T-cell (primary cell): ENCODE results near the gene LPIN1. TPM values are rescaled to one million over a fixed set of nuclear protein-coding genes. Genes with fewer than 3 reads are reported as not detected.
"Not testable (repeated sequence)": the region's sequence is repeated elsewhere in the genome, so short reads cannot be mapped to it uniquely, and the experiment has no call there.

ENCODE experiments used
- ATAC-seq, 4 experiments: fragments of 200-7000 bp in 3 of 4; fragments of 150-1000 bp in 1 of 4; cut with Tn5 transposase; replicated peaks in 1 of 4; 1 replicate in 3 of 4; 2 replicates in 1 of 4; pipeline ENCODE4 v1.10.0; 2021; ENCODE audit warnings: moderate library complexity in 3 of 4, mild to moderate bottlenecking in 2 of 4, moderate number of reproducible peaks in 1 of 4
- CTCF ChIA-PET, 2 donors: fragments of 300-600 bp; sonication (Branson Sonifier 250); formaldehyde crosslinking; loops; one replicate each; lab custom pipeline; 2022; ENCODE audit warnings: antibody characterized with exemption in 2 of 2; lab: Charles Lee
- POLR2A ChIA-PET, 2 donors: fragments of 300-600 bp; sonication (Branson Sonifier 250); formaldehyde crosslinking; loops; one replicate each; lab custom pipeline; 2022; ENCODE audit warnings: antibody characterized with exemption in 2 of 2; lab: Charles Lee
- DNase-seq, 35 experiments: peaks; one replicate each; pipeline versions ENCODE4 v3.0.0 to v3.0.0-alpha.2; 2013 to 2023
- H3K27ac ChIP-seq: one replicate; pipeline ENCODE4 v1.5.1; 2013; ENCODE audit warnings: low read length
- H3K27me3 ChIP-seq, 2 experiments: replicated peaks in 1 of 2; 1 replicate in 1 of 2; 2 replicates in 1 of 2; pipeline versions ENCODE4 v1.6.1 to v1.7.0; 2013; ENCODE audit warnings: low read length in 1 of 2, mixed read lengths in 1 of 2; ENCODE audit not compliant: control insufficient read depth in 2 of 2, insufficient read depth in 2 of 2; ENCODE audit errors: extremely low read depth in 1 of 2
- H3K36me3 ChIP-seq, 2 donors: 1 replicate in 1 of 2; 2 replicates in 1 of 2; pipeline versions ENCODE4 v1.6.1 to v1.7.0; 2013; ENCODE audit warnings: low read length in 1 of 2; ENCODE audit not compliant: control insufficient read depth in 2 of 2, insufficient read depth in 1 of 2; ENCODE audit errors: extremely low read depth in 1 of 2
- H3K4me1 ChIP-seq, 2 experiments: 1 replicate in 1 of 2; 2 replicates in 1 of 2; pipeline versions ENCODE4 v1.6.1 to v1.7.0; 2013; ENCODE audit warnings: low read length in 2 of 2, mixed read lengths in 1 of 2; ENCODE audit not compliant: insufficient read depth in 2 of 2, control insufficient read depth in 1 of 2; ENCODE audit errors: extremely low read depth in 1 of 2
- H3K4me3 ChIP-seq, 2 donors: 1 replicate in 1 of 2; 2 replicates in 1 of 2; pipeline versions ENCODE4 v1.5.1 to v1.7.0; 2013; ENCODE audit warnings: mild to moderate bottlenecking in 2 of 2, low read length in 1 of 2, moderate library complexity in 1 of 2; ENCODE audit not compliant: control insufficient read depth in 1 of 2; ENCODE audit errors: extremely low read depth in 1 of 2
- H3K9me3 ChIP-seq: 2 replicates; pipeline ENCODE4 v1.7.0; 2013
- H3K27ac Mint-ChIP-seq, 2 donors: one replicate each; pipeline ENCODE4 v1.8.0; 2020 to 2021; ENCODE audit warnings: mild to moderate bottlenecking in 2 of 2, mixed read lengths in 2 of 2
- H3K27me3 Mint-ChIP-seq, 2 donors: one replicate each; pipeline ENCODE4 v1.8.0; 2021 to 2022; ENCODE audit warnings: mixed read lengths in 2 of 2
- H3K36me3 Mint-ChIP-seq: one replicate; pipeline ENCODE4 v1.8.0; 2021; ENCODE audit warnings: mixed read lengths
- H3K4me1 Mint-ChIP-seq, 3 donors: one replicate each; pipeline ENCODE4 v1.8.0; 2020 to 2022; ENCODE audit warnings: mixed read lengths in 3 of 3, mild to moderate bottlenecking in 1 of 3
- H3K4me3 Mint-ChIP-seq, 3 donors: one replicate each; pipeline ENCODE4 v1.8.0; 2020 to 2022; ENCODE audit warnings: mild to moderate bottlenecking in 3 of 3, mixed read lengths in 3 of 3, moderate library complexity in 3 of 3
- H3K9me3 Mint-ChIP-seq, 3 donors: one replicate each; pipeline ENCODE4 v1.8.0; 2020 to 2022; ENCODE audit warnings: mixed read lengths in 3 of 3
- WGBS: methylation state at CpG from one replicate; pipeline ENCODE4 v1.1.5; 2013; ENCODE audit warnings: missing lambda C conversion rate; ENCODE audit not compliant: insufficient coverage; 5-methylcytosine and 5-hydroxymethylcytosine counted together
- total RNA-seq, 35 experiments: library from RNA in 6 of 35; stranded (reverse) in 6 of 35; fragments of 120-200 nt in 1 of 35; gene quantifications; one replicate each; pipeline versions ENCODE4 v1.2.1 to v1.2.4 and lab custom pipeline; 2013 to 2026

The LPIN1 gene
- total RNA-seq, 5 donors from 2014 or later (not counting 1 experiment from before 2014, with no cell fraction given): 67.1 to 102 (median 88.0) TPM

DNA sequence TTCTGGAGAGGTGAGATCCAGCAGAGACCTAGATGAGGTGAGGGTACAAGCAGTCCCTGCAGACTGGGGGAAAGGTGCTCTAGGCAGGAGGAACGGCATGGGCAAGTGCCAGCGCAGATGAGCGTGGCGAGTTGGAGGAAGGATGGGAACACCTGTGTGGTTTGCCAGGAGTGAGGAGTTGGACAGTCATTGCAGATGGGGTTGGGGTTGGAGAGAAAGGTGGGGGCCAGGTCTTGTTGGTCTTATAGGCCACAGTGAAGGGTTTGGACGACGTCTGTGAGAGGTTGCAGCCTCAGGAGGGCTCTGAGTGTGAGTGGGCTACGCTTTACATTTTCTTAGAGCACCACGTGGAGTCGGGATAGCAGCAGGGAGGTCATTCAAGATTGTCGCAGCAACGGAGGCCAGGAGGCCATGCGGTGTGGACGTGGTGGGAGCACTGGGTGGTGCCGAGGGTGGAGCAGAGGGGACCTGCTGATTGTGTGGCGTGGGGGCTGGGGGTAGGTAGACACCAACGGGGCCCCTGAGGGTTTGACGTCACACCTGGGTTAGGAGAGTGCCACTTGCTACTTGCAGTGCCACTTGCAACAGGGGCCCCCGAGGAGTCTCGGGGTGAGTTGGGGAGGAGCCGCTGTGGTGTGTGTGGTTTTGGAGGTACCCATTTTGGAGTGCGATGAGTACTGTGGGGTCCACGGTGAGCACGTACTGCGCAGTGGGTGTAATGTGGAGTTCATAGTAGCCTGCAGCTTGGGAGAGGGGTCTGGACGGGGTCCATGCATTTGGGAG, 66.2 kb downstream of the LPIN1 start:
- no peak for DNase-seq
- Histone ChIP-seq H3K27ac (no peak overlapping the region), H3K36me3 (peaks cover 16 to 71% of the 10 kb centered on the region in 2 donors), H3K9me3 (no peaks in the 10 kb centered on the region), H3K4me3 (no peak overlapping the region), H3K27me3 (no peaks in the 10 kb centered on the region), H3K4me1 (no peaks in the 10 kb centered on the region)
- H3K4me3 Mint-ChIP-seq: no peak overlapping the region
- H3K9me3 Mint-ChIP-seq: no peaks in the 10 kb centered on the region
- H3K36me3 Mint-ChIP-seq: peaks cover 77% of the 10 kb centered on the region
- H3K27ac Mint-ChIP-seq: no peak overlapping the region
- no peaks in the 10 kb centered on the region for H3K27me3 Mint-ChIP-seq
- ChIA-PET CTCF (no interaction called here), POLR2A (interaction anchor here in 1 of 2 donors (0.7 kb wide), 1 partner anchor 30 kb away, joined by 5 read pairs; no protein-coding TSS in a partner anchor)
- WGBS: 96% methylated on average over 24 of the region's 25 CpGs
- peaks cover 0 to 2% (median 0%) of the 10 kb centered on the region in 3 donors for H3K4me1 Mint-ChIP-seq
- no peak for ATAC-seq

DNA sequence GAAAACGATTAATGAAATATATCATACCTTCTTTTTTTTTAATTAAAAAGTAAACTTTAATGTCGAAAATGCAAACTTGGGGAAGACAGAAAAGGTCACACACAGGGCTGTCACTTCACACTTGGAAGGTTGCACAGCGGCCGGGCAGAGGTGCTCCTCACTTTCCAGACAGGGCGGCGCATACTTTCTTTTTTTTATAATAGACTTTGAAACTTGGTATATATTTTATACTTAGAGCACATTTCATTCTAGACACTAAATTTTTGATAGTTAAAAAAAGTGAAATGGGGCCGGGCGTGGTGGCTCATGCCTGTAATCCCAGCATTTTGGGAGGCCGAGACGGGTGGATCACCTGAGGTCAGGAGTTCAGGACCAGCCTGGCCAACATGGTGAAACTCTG, 66.9 kb downstream of the LPIN1 start:
- not testable (repeated sequence) for H3K4me1 ChIP-seq

DNA sequence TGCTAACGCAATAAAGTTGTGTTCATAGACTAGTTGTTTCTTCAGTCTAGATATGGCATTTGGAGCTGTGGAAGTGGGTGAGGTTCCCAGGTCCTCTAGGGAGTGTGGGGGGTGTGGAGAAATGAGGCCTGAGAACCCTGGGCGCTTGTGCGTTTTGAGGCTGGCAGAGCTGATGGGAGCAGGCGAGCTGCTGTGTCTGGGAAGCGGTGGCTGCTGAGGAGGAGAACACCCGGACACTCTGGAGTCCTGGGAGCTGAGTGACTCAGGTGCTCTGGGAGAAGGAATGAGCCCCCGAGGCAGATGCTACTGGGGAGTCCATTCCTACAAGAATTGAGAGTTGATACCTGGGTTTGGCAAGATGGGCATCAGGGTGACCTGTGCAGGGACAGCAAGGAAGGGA, 67.5 kb downstream of the LPIN1 start:
- ATAC-seq: no peak
- CTCF ChIA-PET: no interaction called here
- 98% methylated on average over 7 of the region's 7 CpGs for WGBS

More for the DNA sequence above, 66.9 kb downstream of the LPIN1 start:
- WGBS: no CpG with 5 or more reads among the region's 10 CpGs
- CTCF ChIA-PET, H3K4me3 Mint-ChIP-seq, H3K4me1 Mint-ChIP-seq, H3K9me3 ChIP-seq, H3K9me3 Mint-ChIP-seq, H3K4me3 ChIP-seq, H3K27ac Mint-ChIP-seq, H3K27ac ChIP-seq, ATAC-seq, DNase-seq, H3K27me3 ChIP-seq, H3K27me3 Mint-ChIP-seq, POLR2A ChIA-PET: not testable (repeated sequence)
- H3K36me3 Mint-ChIP-seq: peaks cover 73% of the 10 kb centered on the region
- H3K36me3 ChIP-seq: peaks cover 16 to 68% of the 10 kb centered on the region in 2 donors

DNA sequence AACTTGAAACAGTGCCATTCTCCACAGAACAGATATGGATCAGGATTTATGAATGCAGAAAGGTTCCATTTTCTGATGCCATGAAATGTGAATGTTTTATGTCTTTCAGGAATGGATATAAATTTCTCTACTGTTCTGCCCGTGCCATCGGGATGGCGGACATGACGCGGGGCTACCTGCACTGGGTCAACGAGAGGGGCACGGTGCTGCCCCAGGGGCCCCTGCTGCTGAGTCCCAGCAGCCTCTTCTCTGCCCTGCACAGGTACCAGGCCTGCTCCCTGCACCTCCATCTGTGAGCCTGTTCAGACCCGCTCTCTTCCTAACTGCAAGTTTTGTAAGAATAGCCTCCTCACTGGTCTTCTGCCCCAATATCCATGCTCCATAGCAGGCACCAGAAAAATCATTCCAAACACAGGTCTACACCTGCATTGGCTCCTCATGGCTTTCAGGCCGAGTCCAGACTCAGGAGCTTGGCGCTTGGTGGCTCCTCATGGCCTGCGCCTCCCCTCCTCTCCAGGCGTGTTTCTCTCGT, 68.6 kb downstream of the LPIN1 start:
- no peaks in the 10 kb centered on the region for H3K27me3 Mint-ChIP-seq
- H3K36me3 Mint-ChIP-seq: peaks cover 75% of the 10 kb centered on the region
- H3K27ac ChIP-seq: no peak overlapping the region
- H3K36me3 ChIP-seq: peaks cover 16 to 66% of the 10 kb centered on the region in 2 donors
- H3K4me3 Mint-ChIP-seq: no peak overlapping the region
- ChIA-PET CTCF (interaction anchor here in 1 of 2 donors (0.5 kb wide), 1 partner anchor 336 kb away, joined by 3 read pairs; no protein-coding TSS in a partner anchor), POLR2A (interaction anchor here in 1 of 2 donors (0.5 kb wide), 1 partner anchor 40 kb away, joined by 3 read pairs; no protein-coding TSS in a partner anchor)
- H3K4me1 Mint-ChIP-seq: no peaks in the 10 kb centered on the region
- no peaks in the 10 kb centered on the region for H3K9me3 Mint-ChIP-seq
- 98% methylated on average over 13 of the region's 13 CpGs for WGBS
- H3K4me1 ChIP-seq: no peaks in the 10 kb centered on the region
- ATAC-seq: no peak
- no peaks in the 10 kb centered on the region for H3K9me3 ChIP-seq
- H3K4me3 ChIP-seq: no peak overlapping the region
- DNase-seq: no peak
- no peak overlapping the region for H3K27ac Mint-ChIP-seq
- no peaks in the 10 kb centered on the region for H3K27me3 ChIP-seq

More for the DNA sequence above, 67.5 kb downstream of the LPIN1 start:
- H3K9me3 Mint-ChIP-seq: no peaks in the 10 kb centered on the region
- POLR2A ChIA-PET: no interaction called here
- H3K4me3 Mint-ChIP-seq: no peak overlapping the region
- H3K36me3 Mint-ChIP-seq: peaks cover 70% of the 10 kb centered on the region
- Histone ChIP-seq H3K4me1 (no peaks in the 10 kb centered on the region), H3K27ac (no peak overlapping the region), H3K36me3 (peaks cover 16 to 64% of the 10 kb centered on the region in 2 donors), H3K9me3 (no peaks in the 10 kb centered on the region), H3K4me3 (no peak overlapping the region), H3K27me3 (no peaks in the 10 kb centered on the region)
- no peaks in the 10 kb centered on the region for H3K4me1 Mint-ChIP-seq
- no peak for DNase-seq
- H3K27me3 Mint-ChIP-seq: no peaks in the 10 kb centered on the region
- H3K27ac Mint-ChIP-seq: peak overlapping the region; percentile 0 to 16

DNA sequence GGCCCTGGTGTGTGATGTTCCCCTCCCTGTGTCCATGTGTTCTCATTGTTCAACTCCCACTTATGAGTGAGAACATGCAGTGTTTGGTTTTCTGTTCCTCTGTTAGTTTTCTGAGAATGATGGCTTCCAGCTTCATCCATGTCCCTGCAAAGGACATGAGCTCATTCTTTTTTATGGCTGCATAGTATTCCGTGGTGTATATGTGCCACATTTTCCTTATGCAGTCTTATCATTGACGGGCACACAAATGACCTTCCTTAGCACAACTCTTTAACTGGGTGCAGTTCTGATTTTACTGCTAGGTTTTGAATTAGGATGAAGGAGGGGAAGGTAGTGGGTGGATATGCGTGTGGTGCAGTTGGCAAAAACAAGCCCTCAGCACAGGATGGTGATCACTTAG, 70.5 kb downstream of the LPIN1 start:
- POLR2A ChIA-PET, H3K9me3 ChIP-seq, CTCF ChIA-PET, H3K27ac Mint-ChIP-seq, H3K4me3 ChIP-seq, H3K4me1 ChIP-seq, ATAC-seq, H3K4me1 Mint-ChIP-seq, H3K27me3 ChIP-seq, H3K27ac ChIP-seq, DNase-seq, H3K27me3 Mint-ChIP-seq, H3K4me3 Mint-ChIP-seq, H3K9me3 Mint-ChIP-seq: not testable (repeated sequence)
- H3K36me3 Mint-ChIP-seq: peaks cover 70% of the 10 kb centered on the region
- H3K36me3 ChIP-seq: peaks cover 16 to 68% of the 10 kb centered on the region in 2 donors
- 86% methylated on average over 1 of the region's 3 CpGs for WGBS

DNA sequence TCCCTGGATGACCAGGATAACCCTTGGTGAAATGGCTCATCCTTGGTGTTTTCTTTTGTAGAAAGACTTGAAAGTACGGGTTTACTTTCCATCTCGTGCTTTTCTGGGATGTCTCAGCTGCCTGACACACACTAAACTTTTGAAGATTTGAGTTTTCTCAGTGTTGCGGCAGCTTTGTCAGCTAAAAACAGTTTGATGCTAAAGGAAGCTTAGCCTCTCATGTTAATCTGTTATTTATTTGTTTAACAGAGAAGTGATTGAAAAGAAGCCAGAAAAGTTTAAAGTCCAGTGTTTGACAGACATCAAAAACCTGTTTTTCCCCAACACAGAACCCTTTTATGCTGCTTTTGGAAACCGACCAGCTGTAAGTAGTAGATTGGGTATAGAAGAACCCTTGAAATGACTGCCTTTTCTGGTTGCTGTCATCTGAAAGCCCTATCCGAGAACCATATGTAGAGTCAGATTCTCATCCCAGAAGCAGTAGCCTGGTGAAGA, 72.8 kb downstream of the LPIN1 start:
- Mint-ChIP-seq H3K9me3 (no peaks in the 10 kb centered on the region), H3K27ac (no peak overlapping the region), H3K27me3 (no peaks in the 10 kb centered on the region), H3K4me1 (peaks cover 0 to 4% (median 2%) of the 10 kb centered on the region in 3 donors), H3K36me3 (peaks cover 68% of the 10 kb centered on the region), H3K4me3 (no peak overlapping the region)
- CTCF ChIA-PET: no interaction called here
- no peak for ATAC-seq
- H3K36me3 ChIP-seq: peaks cover 4 to 68% of the 10 kb centered on the region in 2 donors
- no peak for DNase-seq
- H3K4me1 ChIP-seq: no peaks in the 10 kb centered on the region
- H3K4me3 ChIP-seq: no peak overlapping the region
- no peaks in the 10 kb centered on the region for H3K27me3 ChIP-seq
- WGBS: 90% methylated on average over 3 of the region's 5 CpGs
- H3K9me3 ChIP-seq: no peaks in the 10 kb centered on the region
- no peak overlapping the region for H3K27ac ChIP-seq
- POLR2A ChIA-PET: interaction anchor here in 1 of 2 donors (0.7 kb wide), 1 partner anchor 30 kb away, joined by 3 read pairs; no protein-coding TSS in a partner anchor
